Measurements from ENCODE around the gene P2RX3.

- TF ChIP-seq MEF2A (IDR thresholded peaks at IDR 0.05; ENCODE audit: insufficient read depth, low read depth, low read length) (no peak), FOS (IDR thresholded peaks at IDR 0.05; ENCODE audit: borderline replicate concordance, extremely low read depth, insufficient read length) (no peak), CTCF (IDR thresholded peaks at IDR 0.05 in 2 of 3, conservative IDR thresholded peaks at IDR 0.05 in 1 of 3; ENCODE audit: control insufficient read depth in 2 of 3, extremely low read depth in 1 of 3, insufficient read depth in 1 of 3, low read depth in 3 of 3, low read length in 3 of 3) (no peak), EP300 (IDR thresholded peaks at IDR 0.05; ENCODE audit: borderline replicate concordance in 1 of 2, control insufficient read depth in 1 of 2, low read depth in 2 of 2, low read length in 2 of 2) (no peak), TCF3 (IDR thresholded peaks at IDR 0.05; ENCODE audit: borderline replicate concordance, insufficient read depth, low read depth, low read length) (no peak), POLR2A (IDR thresholded peaks at IDR 0.05; ENCODE audit: low read depth, low read length) (no peak), MXI1 (IDR thresholded peaks at IDR 0.05; ENCODE audit: low read depth, low read length) (no peak), REST (IDR thresholded peaks at IDR 0.05; ENCODE audit: low read depth, low read length) (no peak), EZH2 (IDR thresholded peaks at IDR 0.05; ENCODE audit: borderline replicate concordance, control insufficient read depth, low read depth, low read length) (no peak), JUND (IDR thresholded peaks at IDR 0.05; ENCODE audit: low read depth, low read length) (no peak)
These were observed 65.6 kb downstream of the P2RX3 start for GRCh38 chr11:57403802-57404147.
